ENCODE data around the gene BFAR. TPM values are rescaled to one million over a fixed set of nuclear protein-coding genes. Genes with fewer than 3 reads are reported as not detected.
"Not testable (repeated sequence)": the region's sequence is repeated elsewhere in the genome, so short reads cannot be mapped to it uniquely, and the experiment has no call there.

BFAR gene
- polyA plus RNA-seq, 1 donor (not counting 4 experiments of a cell fraction or from before 2014, with no cell fraction given) = 92.3 TPM

DNA sequence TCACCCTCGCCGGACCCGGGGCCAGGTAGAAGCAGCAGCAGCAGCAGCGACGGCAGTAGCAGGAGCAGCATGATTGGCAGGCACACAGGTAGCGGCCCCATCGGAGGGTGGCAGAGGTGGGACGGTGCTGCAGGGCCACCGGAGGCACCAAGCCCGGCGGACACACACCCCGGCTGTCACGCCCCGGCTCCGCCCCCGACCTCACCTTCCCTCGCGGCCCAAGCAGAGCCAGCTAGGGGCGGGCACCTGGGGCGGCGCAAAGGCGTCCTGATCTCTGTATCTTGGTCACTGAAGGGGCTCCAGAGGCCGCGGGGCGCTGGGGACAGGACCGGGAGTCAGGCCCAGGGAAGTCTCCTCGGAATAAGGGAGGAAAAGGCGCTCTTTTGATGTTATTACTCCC lies 61.4 kb downstream of the BFAR start, which contains the start of gene PLA2G10:
PLA2G10 (minus strand) TSS at position 180 of the 400 bp plus-strand sequence; CDS start at position 101, 79 bp downstream.
- H3K9ac ChIP-seq (ENCODE audit: control insufficient read depth, extremely low read depth, insufficient read depth, low read length); H4K20me1 ChIP-seq (ENCODE audit: control insufficient read depth, extremely low read depth, insufficient read depth, low read length); H3K79me2 ChIP-seq (ENCODE audit: control insufficient read depth, insufficient read depth, low read length); H3K4me2 ChIP-seq (ENCODE audit: control insufficient read depth, extremely low read depth, insufficient read depth, low read depth, low read length); H3K9me3 ChIP-seq (ENCODE audit: control insufficient read depth, low read depth, low read length); FAIRE-seq; H3K4me3 ChIP-seq (ENCODE audit: control insufficient read depth in 2 of 3, extremely low read depth in 1 of 3, insufficient read depth in 2 of 3, low read depth in 1 of 3, low read length in 3 of 3); H3K27ac ChIP-seq (ENCODE audit: control insufficient read depth, insufficient read depth, low read length); H2AFZ ChIP-seq (ENCODE audit: control insufficient read depth, low read length); H3K4me1 ChIP-seq (ENCODE audit: control insufficient read depth, extremely low read depth, insufficient read depth, low read length); H3K9me1 ChIP-seq (ENCODE audit: control insufficient read depth, extremely low read depth, insufficient read depth, low read length); dilution Hi-C loops (cut with MboI; ENCODE audit: extremely low pct_ligation_motif_present, low sequenced_read_pairs); DNase-seq (ENCODE audit: low read depth, low spot score); H3K36me3 ChIP-seq (ENCODE audit: control insufficient read depth in 2 of 2, extremely low read depth in 1 of 2, insufficient read depth in 2 of 2, low read length in 2 of 2); H3K27me3 ChIP-seq (ENCODE audit: control insufficient read depth, extremely low read depth, insufficient read depth, low read length): not testable (repeated sequence)

DNA sequence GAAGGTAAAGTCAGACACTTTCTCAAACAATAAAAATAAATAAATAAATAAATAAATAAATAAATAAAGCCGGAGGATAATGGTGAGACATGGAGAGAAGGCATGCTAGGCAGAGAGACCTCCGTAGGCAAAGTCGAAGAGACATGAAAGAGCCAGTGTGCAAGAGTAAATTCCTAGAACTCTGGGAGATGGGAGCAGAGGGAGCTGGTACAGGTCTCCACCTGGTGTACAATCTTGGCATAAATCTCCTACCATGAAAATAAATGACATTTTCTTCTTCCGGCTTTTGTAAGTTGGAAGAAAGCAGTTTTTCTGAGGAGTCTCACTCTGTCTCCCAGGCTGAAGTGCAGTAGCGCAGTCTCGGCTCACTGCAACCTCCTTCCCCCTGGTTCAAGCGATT lies 69.1 kb downstream of the BFAR start:
- dilution Hi-C loops (cut with MboI; ENCODE audit: extremely low pct_ligation_motif_present, low sequenced_read_pairs); H3K9ac ChIP-seq (ENCODE audit: control insufficient read depth, extremely low read depth, insufficient read depth, low read length); H3K9me3 ChIP-seq (ENCODE audit: control insufficient read depth, low read depth, low read length); H4K20me1 ChIP-seq (ENCODE audit: control insufficient read depth, extremely low read depth, insufficient read depth, low read length); H2AFZ ChIP-seq (ENCODE audit: control insufficient read depth, low read length); H3K4me3 ChIP-seq (ENCODE audit: control insufficient read depth in 2 of 3, extremely low read depth in 1 of 3, insufficient read depth in 2 of 3, low read depth in 1 of 3, low read length in 3 of 3); H3K4me2 ChIP-seq (ENCODE audit: control insufficient read depth, extremely low read depth, insufficient read depth, low read depth, low read length); DNase-seq (ENCODE audit: low read depth, low spot score); H3K9me1 ChIP-seq (ENCODE audit: control insufficient read depth, extremely low read depth, insufficient read depth, low read length); H3K27me3 ChIP-seq (ENCODE audit: control insufficient read depth, extremely low read depth, insufficient read depth, low read length); H3K79me2 ChIP-seq (ENCODE audit: control insufficient read depth, insufficient read depth, low read length); H3K36me3 ChIP-seq (ENCODE audit: control insufficient read depth in 2 of 2, extremely low read depth in 1 of 2, insufficient read depth in 2 of 2, low read length in 2 of 2); H3K27ac ChIP-seq (ENCODE audit: control insufficient read depth, insufficient read depth, low read length); H3K4me1 ChIP-seq (ENCODE audit: control insufficient read depth, extremely low read depth, insufficient read depth, low read length): not testable (repeated sequence)
- peak; percentile 81 for FAIRE-seq

DNA sequence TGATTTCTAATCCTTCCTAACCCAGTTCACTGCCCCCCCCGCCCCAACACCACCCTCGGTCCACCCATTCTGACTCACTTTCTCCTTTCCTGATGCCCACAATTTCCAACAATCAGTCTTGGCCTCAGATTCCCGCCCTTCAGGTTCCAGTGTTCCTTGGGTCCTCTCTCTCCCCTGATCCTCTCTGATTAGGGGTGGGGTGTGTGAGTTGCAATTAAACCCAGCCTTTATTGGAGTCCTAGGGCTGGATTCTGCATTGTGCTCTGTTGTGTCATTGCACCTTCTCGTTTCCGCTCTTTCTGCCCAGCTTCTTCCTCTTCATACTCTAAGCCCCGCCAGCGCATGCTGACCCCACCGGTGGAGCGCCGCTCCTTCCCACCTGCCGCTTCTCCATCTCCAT lies 69.9 kb downstream of the BFAR start:
- H2AFZ ChIP-seq (ENCODE audit: control insufficient read depth, low read length); H3K4me3 ChIP-seq (ENCODE audit: control insufficient read depth in 2 of 3, extremely low read depth in 1 of 3, insufficient read depth in 2 of 3, low read depth in 1 of 3, low read length in 3 of 3); H3K27ac ChIP-seq (ENCODE audit: control insufficient read depth, insufficient read depth, low read length); H3K4me2 ChIP-seq (ENCODE audit: control insufficient read depth, extremely low read depth, insufficient read depth, low read depth, low read length); H3K9me1 ChIP-seq (ENCODE audit: control insufficient read depth, extremely low read depth, insufficient read depth, low read length); H3K4me1 ChIP-seq (ENCODE audit: control insufficient read depth, extremely low read depth, insufficient read depth, low read length); H4K20me1 ChIP-seq (ENCODE audit: control insufficient read depth, extremely low read depth, insufficient read depth, low read length); H3K27me3 ChIP-seq (ENCODE audit: control insufficient read depth, extremely low read depth, insufficient read depth, low read length); FAIRE-seq; H3K9ac ChIP-seq (ENCODE audit: control insufficient read depth, extremely low read depth, insufficient read depth, low read length); H3K79me2 ChIP-seq (ENCODE audit: control insufficient read depth, insufficient read depth, low read length); H3K9me3 ChIP-seq (ENCODE audit: control insufficient read depth, low read depth, low read length); H3K36me3 ChIP-seq (ENCODE audit: control insufficient read depth in 2 of 2, extremely low read depth in 1 of 2, insufficient read depth in 2 of 2, low read length in 2 of 2); DNase-seq (ENCODE audit: low read depth, low spot score); dilution Hi-C loops (cut with MboI; ENCODE audit: extremely low pct_ligation_motif_present, low sequenced_read_pairs): not testable (repeated sequence)

DNA sequence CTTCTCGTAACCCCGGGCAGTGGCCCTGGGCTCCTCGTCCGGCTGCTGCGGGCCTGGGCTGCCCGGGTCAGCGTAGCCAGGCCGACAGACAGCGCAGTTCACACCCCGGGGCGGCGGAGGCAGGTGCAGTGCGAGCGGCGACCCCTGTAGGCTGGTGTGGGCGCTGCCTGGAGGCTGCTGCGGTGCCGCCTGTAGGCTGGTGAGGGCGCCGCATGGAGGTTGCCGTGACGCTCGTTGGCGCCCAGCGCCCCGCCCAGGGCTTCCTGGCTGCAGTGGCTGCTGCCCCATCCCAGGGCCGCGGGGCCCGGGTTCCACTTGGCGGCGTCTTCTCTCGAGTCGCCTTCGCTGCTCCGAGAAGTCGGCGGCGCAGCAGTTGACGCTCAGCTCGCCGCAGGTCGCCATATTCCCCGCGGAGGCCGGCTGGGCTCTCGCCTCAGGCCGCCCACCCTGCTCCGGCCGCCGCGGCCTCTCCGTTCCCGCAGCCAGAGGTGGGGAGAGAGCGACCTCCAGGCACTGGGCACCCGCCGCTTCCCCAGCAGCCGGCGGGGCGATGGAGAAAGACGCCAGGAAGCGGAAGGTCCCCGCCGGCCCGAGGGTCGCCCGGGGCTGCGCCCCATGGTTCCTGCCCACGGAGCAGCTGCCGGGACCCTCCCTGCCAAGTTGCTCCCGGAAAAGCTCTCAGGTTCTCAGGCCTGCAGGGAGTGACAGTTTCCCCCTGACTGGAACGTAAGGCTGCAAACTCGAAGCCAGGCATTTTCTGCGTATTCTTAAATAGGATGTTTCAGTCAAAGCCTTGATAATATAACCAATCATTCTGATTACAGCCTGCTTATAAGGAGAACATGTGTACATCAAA lies 70.6 kb downstream of the BFAR start, which contains the start of gene NPIPA3:
NPIPA3 (plus strand) TSS at position 256 of the 856 bp plus-strand sequence. CDS start 5,533 bp downstream, outside the sequence.
- FAIRE-seq; DNase-seq (ENCODE audit: low read depth, low spot score); H4K20me1 ChIP-seq (ENCODE audit: control insufficient read depth, extremely low read depth, insufficient read depth, low read length); H3K27me3 ChIP-seq (ENCODE audit: control insufficient read depth, extremely low read depth, insufficient read depth, low read length); H3K9me1 ChIP-seq (ENCODE audit: control insufficient read depth, extremely low read depth, insufficient read depth, low read length); H3K4me2 ChIP-seq (ENCODE audit: control insufficient read depth, extremely low read depth, insufficient read depth, low read depth, low read length); H2AFZ ChIP-seq (ENCODE audit: control insufficient read depth, low read length); H3K27ac ChIP-seq (ENCODE audit: control insufficient read depth, insufficient read depth, low read length); H3K36me3 ChIP-seq (ENCODE audit: control insufficient read depth in 2 of 2, extremely low read depth in 1 of 2, insufficient read depth in 2 of 2, low read length in 2 of 2); H3K4me3 ChIP-seq (ENCODE audit: control insufficient read depth in 2 of 3, extremely low read depth in 1 of 3, insufficient read depth in 2 of 3, low read depth in 1 of 3, low read length in 3 of 3); H3K9ac ChIP-seq (ENCODE audit: control insufficient read depth, extremely low read depth, insufficient read depth, low read length); H3K79me2 ChIP-seq (ENCODE audit: control insufficient read depth, insufficient read depth, low read length); dilution Hi-C loops (cut with MboI; ENCODE audit: extremely low pct_ligation_motif_present, low sequenced_read_pairs); H3K4me1 ChIP-seq (ENCODE audit: control insufficient read depth, extremely low read depth, insufficient read depth, low read length); H3K9me3 ChIP-seq (ENCODE audit: control insufficient read depth, low read depth, low read length): not testable (repeated sequence)
